GM23338 (cell line): ENCODE results near the gene ATF2. TPM values are rescaled to one million over a fixed set of nuclear protein-coding genes. Genes with fewer than 3 reads are reported as not detected.
A peak's percentile ranks its signal among the peaks of the same experiment; 100 is the strongest.

Experiments
- ATAC-seq: fragments of 200-7000 bp; cut with Tn5 transposase; 3 replicates; pipeline ENCODE4 v1.9.1; 2020
- DNase-seq: peaks from one replicate; pipeline ENCODE4 v3.0.0-alpha.2; 2015; ENCODE audit warnings: low spot score
- H2AFZ ChIP-seq: fragments of 200-600 bp; sonication (generic); 2 replicates; pipeline ENCODE4 v1.8.0; 2016; ENCODE audit warnings: antibody characterized with exemption, mild to moderate bottlenecking, moderate library complexity
- H3F3A ChIP-seq: fragments of 200-600 bp; sonication (generic); replicated peaks from 2 replicates; pipeline ENCODE4 v1.8.0; 2017; ENCODE audit warnings: antibody characterized with exemption, mixed run types, low read depth
- H3K27ac ChIP-seq: fragments of 200-600 bp; sonication (generic); 2 replicates; pipeline ENCODE4 v1.6.1; 2016; ENCODE audit warnings: low read depth
- H3K27me3 ChIP-seq: fragments of 200-600 bp; sonication (generic); 2 replicates; pipeline ENCODE4 v1.8.0; 2016; ENCODE audit warnings: mild to moderate bottlenecking, mixed run types, moderate library complexity; ENCODE audit not compliant: insufficient read depth
- H3K36me3 ChIP-seq: fragments of 200-600 bp; sonication (generic); 2 replicates; pipeline ENCODE4 v1.8.0; 2016; ENCODE audit warnings: mild to moderate bottlenecking; ENCODE audit not compliant: insufficient read depth
- H3K4me1 ChIP-seq: fragments of 200-600 bp; sonication (generic); 2 replicates; pipeline ENCODE4 v1.8.0; 2016; ENCODE audit warnings: mild to moderate bottlenecking, moderate library complexity; ENCODE audit not compliant: insufficient read depth
- H3K4me2 ChIP-seq: fragments of 200-600 bp; sonication (generic); 2 replicates; pipeline ENCODE4 v1.7.1; 2017; ENCODE audit warnings: mixed run types
- H3K4me3 ChIP-seq: fragments of 200-600 bp; sonication (generic); 2 replicates; pipeline ENCODE4 v1.6.1; 2016; ENCODE audit warnings: mixed run types
- H3K79me2 ChIP-seq: fragments of 200-600 bp; sonication (generic); replicated peaks from 2 replicates; pipeline ENCODE4 v1.8.0; 2017; ENCODE audit warnings: mild to moderate bottlenecking; ENCODE audit not compliant: insufficient read depth
- H3K9me2 ChIP-seq: fragments of 200-600 bp; sonication (generic); 2 replicates; pipeline ENCODE4 v1.8.0; 2017; ENCODE audit not compliant: insufficient read depth
- H4K20me1 ChIP-seq: fragments of 200-600 bp; sonication (generic); replicated peaks from 2 replicates; pipeline ENCODE4 v1.8.0; 2017; ENCODE audit warnings: mild to moderate bottlenecking; ENCODE audit not compliant: insufficient read depth
- H3K27ac Mint-ChIP-seq: 2 replicates; pipeline ENCODE4 v1.8.0; 2020; ENCODE audit warnings: inconsistent platforms, mild to moderate bottlenecking, moderate library complexity, mixed read lengths
- H3K27me3 Mint-ChIP-seq: 3 replicates; pipeline ENCODE4 v1.8.0; 2022; ENCODE audit warnings: low read depth, mild to moderate bottlenecking, moderate library complexity, mixed read lengths, inconsistent platforms; ENCODE audit not compliant: insufficient read depth, poor library complexity
- H3K36me3 Mint-ChIP-seq: 3 replicates; pipeline ENCODE4 v1.8.0; 2021; ENCODE audit warnings: low read depth, mild to moderate bottlenecking, inconsistent platforms, moderate library complexity, mixed read lengths
- H3K4me1 Mint-ChIP-seq: 3 replicates; pipeline ENCODE4 v1.8.0; 2020; ENCODE audit warnings: mild to moderate bottlenecking, inconsistent platforms, mixed read lengths
- H3K4me3 Mint-ChIP-seq: 3 replicates; pipeline ENCODE4 v1.8.0; 2021; ENCODE audit warnings: moderate library complexity, mild to moderate bottlenecking, inconsistent platforms, mixed read lengths
- H3K9me3 Mint-ChIP-seq: 3 replicates; pipeline ENCODE4 v1.8.0; 2020; ENCODE audit warnings: moderate library complexity, mild to moderate bottlenecking, inconsistent platforms, mixed read lengths
- CREB1 ChIP-seq: fragments of 250-450 bp; sonication (Bioruptor Pico); IDR thresholded peaks from 2 replicates; pipeline ENCODE4 v1.5.0; 2020; ENCODE audit warnings: low read depth, mild to moderate bottlenecking, moderate library complexity
- EZH2 ChIP-seq: fragments of 200-600 bp; sonication (generic); IDR thresholded peaks from one replicate; pipeline ENCODE4 v1.8.0; 2017; ENCODE audit warnings: antibody characterized with exemption, mild to moderate bottlenecking, low read depth; ENCODE audit not compliant: unreplicated experiment
- JUNB ChIP-seq: IDR thresholded peaks from one replicate; pipeline ENCODE4 v1.6.1; 2016; ENCODE audit warnings: antibody characterized with exemption; ENCODE audit not compliant: unreplicated experiment
- NANOG ChIP-seq: IDR thresholded peaks from 2 replicates; pipeline ENCODE4 v1.6.1; 2016; ENCODE audit warnings: antibody characterized with exemption, borderline replicate concordance
- POLR2AphosphoS5 ChIP-seq: IDR thresholded peaks from 2 replicates; pipeline ENCODE4 v1.6.1; 2016; ENCODE audit warnings: antibody characterized with exemption, low read depth
- STAT1 ChIP-seq: IDR thresholded peaks from one replicate; pipeline ENCODE4 v1.6.1; 2016; ENCODE audit warnings: antibody characterized with exemption; ENCODE audit not compliant: unreplicated experiment
- ZNF114 ChIP-seq: fragments of 250-450 bp; sonication (Bioruptor Pico); IDR thresholded peaks from 2 replicates; pipeline ENCODE4 v1.5.0; 2020; ENCODE audit warnings: mild to moderate bottlenecking, moderate library complexity
- ZNF331 ChIP-seq: fragments of 250-450 bp; sonication (Bioruptor Pico); IDR thresholded peaks from 2 replicates; pipeline ENCODE4 v1.5.0; 2020; ENCODE audit warnings: low read depth, mild to moderate bottlenecking, moderate library complexity
- polyA plus RNA-seq: library from polyadenylated mRNA; unstranded; fragments of >200 nt; fragmentation: Nextera tagmentation; extraction: Ambion mirVana; gene quantifications from 2 replicates; pipeline ENCODE4 v1.2.1, GENCODE V29; 2016
- total RNA-seq: library from RNA; depleted of rRNA; stranded (reverse); fragments of >200 nt; shearing (Covaris generic); gene quantifications from 2 replicates; pipeline ENCODE4 v1.2.3, GENCODE V29; 2014
- TF ChIP-seq, protein P1 (sequence below): IDR thresholded peaks from one replicate; pipeline ENCODE4 v1.6.1; 2018; ENCODE audit warnings: antibody characterized with exemption; ENCODE audit not compliant: unreplicated experiment
- TF ChIP-seq, protein P2 (sequence below): IDR thresholded peaks from 2 replicates; pipeline ENCODE4 v1.6.1; 2016; ENCODE audit warnings: antibody characterized with exemption
- TF ChIP-seq, protein P3 (sequence below), 2 experiments: fragments of 200-600 bp in 1 of 2; sonication (generic) in 1 of 2; conservative IDR thresholded peaks; 2 replicates each; pipeline versions ENCODE4 v1.5.1 to v1.6.1; 2016 to 2017; ENCODE audit warnings: antibody characterized with exemption in 2 of 2, low read depth in 2 of 2, mild to moderate bottlenecking in 2 of 2, moderate library complexity in 1 of 2

The ATF2 gene
- total and polyA plus RNA-seq, 2 experiments from 2014 or later = 23.6 to 56.2 TPM

DNA sequence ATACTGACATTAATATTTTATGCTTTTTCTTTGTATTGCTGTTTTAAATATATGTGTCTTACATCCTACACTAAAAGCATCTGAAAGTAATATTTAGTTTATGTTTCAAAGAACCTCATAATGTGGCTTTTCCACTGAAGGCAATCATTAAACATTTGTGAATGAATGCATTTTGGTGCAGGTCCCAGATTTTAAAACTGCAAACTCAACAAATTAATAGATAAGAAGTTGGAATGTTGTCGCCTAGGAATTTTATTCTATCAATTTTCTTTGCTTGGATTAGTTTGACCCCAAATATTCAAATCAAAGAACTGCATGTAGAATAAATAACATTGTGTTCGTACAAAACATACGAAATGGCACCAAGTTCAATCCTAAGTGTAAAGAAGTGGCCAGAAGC, 44.7 kb downstream of the ATF2 start:
- H3K27ac ChIP-seq = no peak overlapping the region
- H3K27me3 ChIP-seq = no peaks in the 10 kb centered on the region
- no peak for DNase-seq
- Mint-ChIP-seq H3K27ac (no peak overlapping the region), H3K9me3 (no peaks in the 10 kb centered on the region), H3K4me3 (no peak overlapping the region), H3K4me1 (no peaks in the 10 kb centered on the region), H3K36me3 (peaks cover 13% of the 10 kb centered on the region), H3K27me3 (no peaks in the 10 kb centered on the region)
- no peak for ATAC-seq
- H3K4me2 ChIP-seq = no peak overlapping the region
- no peak overlapping the region for H3K4me3 ChIP-seq
- H3K9me2 ChIP-seq = no peaks in the 10 kb centered on the region
- H4K20me1 ChIP-seq = no peaks in the 10 kb centered on the region
- H2AFZ ChIP-seq = no peak overlapping the region
- H3F3A ChIP-seq = no peaks in the 10 kb centered on the region
- H3K36me3 ChIP-seq = no peaks in the 10 kb centered on the region
- peaks cover 6% of the 10 kb centered on the region for H3K79me2 ChIP-seq
- no peaks in the 10 kb centered on the region for H3K4me1 ChIP-seq
- TF ChIP-seq, protein P1, sequence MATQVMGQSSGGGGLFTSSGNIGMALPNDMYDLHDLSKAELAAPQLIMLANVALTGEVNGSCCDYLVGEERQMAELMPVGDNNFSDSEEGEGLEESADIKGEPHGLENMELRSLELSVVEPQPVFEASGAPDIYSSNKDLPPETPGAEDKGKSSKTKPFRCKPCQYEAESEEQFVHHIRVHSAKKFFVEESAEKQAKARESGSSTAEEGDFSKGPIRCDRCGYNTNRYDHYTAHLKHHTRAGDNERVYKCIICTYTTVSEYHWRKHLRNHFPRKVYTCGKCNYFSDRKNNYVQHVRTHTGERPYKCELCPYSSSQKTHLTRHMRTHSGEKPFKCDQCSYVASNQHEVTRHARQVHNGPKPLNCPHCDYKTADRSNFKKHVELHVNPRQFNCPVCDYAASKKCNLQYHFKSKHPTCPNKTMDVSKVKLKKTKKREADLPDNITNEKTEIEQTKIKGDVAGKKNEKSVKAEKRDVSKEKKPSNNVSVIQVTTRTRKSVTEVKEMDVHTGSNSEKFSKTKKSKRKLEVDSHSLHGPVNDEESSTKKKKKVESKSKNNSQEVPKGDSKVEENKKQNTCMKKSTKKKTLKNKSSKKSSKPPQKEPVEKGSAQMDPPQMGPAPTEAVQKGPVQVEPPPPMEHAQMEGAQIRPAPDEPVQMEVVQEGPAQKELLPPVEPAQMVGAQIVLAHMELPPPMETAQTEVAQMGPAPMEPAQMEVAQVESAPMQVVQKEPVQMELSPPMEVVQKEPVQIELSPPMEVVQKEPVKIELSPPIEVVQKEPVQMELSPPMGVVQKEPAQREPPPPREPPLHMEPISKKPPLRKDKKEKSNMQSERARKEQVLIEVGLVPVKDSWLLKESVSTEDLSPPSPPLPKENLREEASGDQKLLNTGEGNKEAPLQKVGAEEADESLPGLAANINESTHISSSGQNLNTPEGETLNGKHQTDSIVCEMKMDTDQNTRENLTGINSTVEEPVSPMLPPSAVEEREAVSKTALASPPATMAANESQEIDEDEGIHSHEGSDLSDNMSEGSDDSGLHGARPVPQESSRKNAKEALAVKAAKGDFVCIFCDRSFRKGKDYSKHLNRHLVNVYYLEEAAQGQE = no peak
- TF ChIP-seq, protein P2, sequence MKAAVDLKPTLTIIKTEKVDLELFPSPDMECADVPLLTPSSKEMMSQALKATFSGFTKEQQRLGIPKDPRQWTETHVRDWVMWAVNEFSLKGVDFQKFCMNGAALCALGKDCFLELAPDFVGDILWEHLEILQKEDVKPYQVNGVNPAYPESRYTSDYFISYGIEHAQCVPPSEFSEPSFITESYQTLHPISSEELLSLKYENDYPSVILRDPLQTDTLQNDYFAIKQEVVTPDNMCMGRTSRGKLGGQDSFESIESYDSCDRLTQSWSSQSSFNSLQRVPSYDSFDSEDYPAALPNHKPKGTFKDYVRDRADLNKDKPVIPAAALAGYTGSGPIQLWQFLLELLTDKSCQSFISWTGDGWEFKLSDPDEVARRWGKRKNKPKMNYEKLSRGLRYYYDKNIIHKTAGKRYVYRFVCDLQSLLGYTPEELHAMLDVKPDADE = no peak
- no peak for TF ChIP-seq EZH2
- no peak for TF ChIP-seq ZNF331 (CRISPR knock-in tag)
- no peak for TF ChIP-seq ZNF114
- TF ChIP-seq, protein P3, sequence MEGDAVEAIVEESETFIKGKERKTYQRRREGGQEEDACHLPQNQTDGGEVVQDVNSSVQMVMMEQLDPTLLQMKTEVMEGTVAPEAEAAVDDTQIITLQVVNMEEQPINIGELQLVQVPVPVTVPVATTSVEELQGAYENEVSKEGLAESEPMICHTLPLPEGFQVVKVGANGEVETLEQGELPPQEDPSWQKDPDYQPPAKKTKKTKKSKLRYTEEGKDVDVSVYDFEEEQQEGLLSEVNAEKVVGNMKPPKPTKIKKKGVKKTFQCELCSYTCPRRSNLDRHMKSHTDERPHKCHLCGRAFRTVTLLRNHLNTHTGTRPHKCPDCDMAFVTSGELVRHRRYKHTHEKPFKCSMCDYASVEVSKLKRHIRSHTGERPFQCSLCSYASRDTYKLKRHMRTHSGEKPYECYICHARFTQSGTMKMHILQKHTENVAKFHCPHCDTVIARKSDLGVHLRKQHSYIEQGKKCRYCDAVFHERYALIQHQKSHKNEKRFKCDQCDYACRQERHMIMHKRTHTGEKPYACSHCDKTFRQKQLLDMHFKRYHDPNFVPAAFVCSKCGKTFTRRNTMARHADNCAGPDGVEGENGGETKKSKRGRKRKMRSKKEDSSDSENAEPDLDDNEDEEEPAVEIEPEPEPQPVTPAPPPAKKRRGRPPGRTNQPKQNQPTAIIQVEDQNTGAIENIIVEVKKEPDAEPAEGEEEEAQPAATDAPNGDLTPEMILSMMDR (conservative IDR thresholded peaks at IDR 0.05; ENCODE audit: low read depth in 2 of 2) = no peak
- no peak for TF ChIP-seq STAT1
- TF ChIP-seq CREB1 = no peak
- no peak for TF ChIP-seq JUNB
- TF ChIP-seq NANOG = no peak
- no peak for TF ChIP-seq POLR2AphosphoS5

DNA sequence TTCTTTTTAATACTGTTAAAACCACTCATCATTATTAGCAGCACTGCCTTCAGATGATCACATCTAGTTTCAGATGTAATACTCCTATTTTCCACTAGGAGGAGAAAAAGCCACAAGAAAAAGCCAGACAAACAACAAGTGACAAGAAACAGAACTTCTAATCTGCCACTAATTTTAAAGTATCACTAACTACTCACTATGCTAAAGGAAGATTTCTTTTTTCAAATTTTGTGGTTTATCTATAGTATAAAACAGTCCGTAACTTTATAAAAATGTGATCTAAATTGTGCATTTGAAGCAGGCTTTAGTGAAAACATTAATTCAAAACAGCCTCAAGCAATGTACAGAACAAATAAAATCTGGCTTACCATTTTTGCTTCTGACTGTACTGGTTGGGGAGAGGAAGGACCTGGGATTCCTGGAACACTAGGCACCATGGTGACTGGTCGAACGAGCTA, 56.8 kb downstream of the ATF2 start:
- no peaks in the 10 kb centered on the region for H3K27me3 Mint-ChIP-seq
- TF ChIP-seq, protein P1 = no peak
- TF ChIP-seq STAT1 (no peak), CREB1 (no peak), EZH2 (no peak), ZNF331 (CRISPR knock-in tag) (no peak)
- TF ChIP-seq, protein P3 (conservative IDR thresholded peaks at IDR 0.05; ENCODE audit: low read depth in 2 of 2) = peak; percentile 55 to 73
- Histone ChIP-seq H3K9me2 (no peaks in the 10 kb centered on the region), H3K4me2 (no peak overlapping the region), H4K20me1 (no peaks in the 10 kb centered on the region), H3K27me3 (no peaks in the 10 kb centered on the region), H3K4me3 (no peak overlapping the region), H3K27ac (no peak overlapping the region), H2AFZ (no peak overlapping the region), H3K4me1 (no peaks in the 10 kb centered on the region), H3F3A (no peaks in the 10 kb centered on the region), H3K36me3 (peaks cover 43% of the 10 kb centered on the region), H3K79me2 (no peaks in the 10 kb centered on the region)
- no peak overlapping the region for H3K4me3 Mint-ChIP-seq
- peaks cover 25% of the 10 kb centered on the region for H3K9me3 Mint-ChIP-seq
- ATAC-seq = no peak
- H3K4me1 Mint-ChIP-seq = no peaks in the 10 kb centered on the region
- H3K27ac Mint-ChIP-seq = no peak overlapping the region
- peak; percentile 84 for DNase-seq
- peaks cover 55% of the 10 kb centered on the region for H3K36me3 Mint-ChIP-seq
